ENCODE measurements around the gene LCE1F. TPM values are rescaled to one million over a fixed set of nuclear protein-coding genes. Genes with fewer than 3 reads are reported as not detected.

Gene LCE1F
- total RNA-seq, 2 experiments from 2014 or later = not detected

DNA sequence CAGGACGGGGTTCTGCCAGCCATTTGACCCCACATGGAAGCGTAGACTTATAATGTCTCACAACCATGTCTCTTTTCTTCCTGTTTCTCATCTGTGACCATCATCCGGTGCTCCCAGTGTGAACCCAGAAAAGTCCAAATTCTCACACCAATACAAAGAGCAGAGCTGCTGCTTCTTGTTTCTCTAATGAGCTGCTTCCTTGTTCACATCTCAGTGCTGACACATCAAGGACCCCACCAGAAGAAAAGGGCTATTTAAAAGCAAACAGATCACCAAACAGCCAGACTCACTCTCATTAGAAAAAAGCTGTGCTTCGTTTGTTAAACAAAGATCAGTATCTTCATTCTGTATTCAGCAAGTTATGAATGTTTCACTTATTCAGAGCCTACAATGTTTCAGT is 20.7 kb downstream of the LCE1F start:
- no peak overlapping the region for H3K27ac Mint-ChIP-seq
- CTCF ChIA-PET = no interaction called here
- intact Hi-C loops (cut with micrococcal nuclease) = no loop called here

GRCh38 chr1:152796421-152796820 is 21.5 kb downstream of the LCE1F start, which contains the start of gene LCE1D:
Gene LCE1D, plus strand, starts transcription at chr1:152796721. Its CDS starts 1,074 bp downstream, at chr1:152797795.
- Mint-ChIP-seq H3K9me3 (no peaks in the 10 kb centered on the region), H3K36me3 (no peaks in the 10 kb centered on the region), H3K4me1 (ENCODE audit: low read depth) (no peaks in the 10 kb centered on the region), H3K27me3 (peaks cover 16% of the 10 kb centered on the region), H3K4me3 (no peak within 1 kb of the TSS), H3K27ac (no peak within 1 kb of the TSS)
- intact Hi-C loops (cut with micrococcal nuclease) = no loop called here
- ChIA-PET CTCF (no interaction called here), POLR2A (no interaction called here)
- no peak for DNase-seq

More for the DNA sequence above, 20.7 kb downstream of the LCE1F start:
- H3K4me3 Mint-ChIP-seq = no peak overlapping the region
- no peak for DNase-seq
- H3K36me3 Mint-ChIP-seq = no peaks in the 10 kb centered on the region
- POLR2A ChIA-PET = no interaction called here
- H3K4me1 Mint-ChIP-seq (ENCODE audit: low read depth) = no peaks in the 10 kb centered on the region
- H3K9me3 Mint-ChIP-seq = no peaks in the 10 kb centered on the region
- peaks cover 14% of the 10 kb centered on the region for H3K27me3 Mint-ChIP-seq

DNA sequence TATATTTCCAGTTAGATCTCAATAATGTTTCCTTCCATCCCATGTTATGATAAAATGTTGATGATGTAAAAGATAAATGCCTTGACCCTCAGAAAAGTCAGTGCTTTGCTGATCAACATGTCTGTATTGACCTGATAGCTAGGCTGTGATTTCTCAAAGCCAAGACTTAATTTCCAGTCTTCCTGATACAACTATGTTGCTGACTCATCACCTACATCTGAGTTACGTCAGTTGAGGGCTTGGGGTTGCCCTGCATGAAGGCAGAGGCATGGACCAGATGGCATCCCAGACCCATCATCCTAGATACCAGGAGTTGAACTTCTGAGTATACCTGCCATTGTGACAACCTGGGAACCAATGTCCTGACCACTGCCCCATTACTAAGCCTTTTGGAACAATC is 26.4 kb downstream of the LCE1F start:
- Mint-ChIP-seq H3K4me3 (no peak overlapping the region), H3K4me1 (ENCODE audit: low read depth) (no peaks in the 10 kb centered on the region), H3K36me3 (no peaks in the 10 kb centered on the region), H3K9me3 (no peaks in the 10 kb centered on the region), H3K27me3 (peaks cover 34% of the 10 kb centered on the region), H3K27ac (no peak overlapping the region)
- ChIA-PET POLR2A (no interaction called here), CTCF (no interaction called here)
- intact Hi-C loops (cut with micrococcal nuclease) = no loop called here
- no peak for DNase-seq

DNA sequence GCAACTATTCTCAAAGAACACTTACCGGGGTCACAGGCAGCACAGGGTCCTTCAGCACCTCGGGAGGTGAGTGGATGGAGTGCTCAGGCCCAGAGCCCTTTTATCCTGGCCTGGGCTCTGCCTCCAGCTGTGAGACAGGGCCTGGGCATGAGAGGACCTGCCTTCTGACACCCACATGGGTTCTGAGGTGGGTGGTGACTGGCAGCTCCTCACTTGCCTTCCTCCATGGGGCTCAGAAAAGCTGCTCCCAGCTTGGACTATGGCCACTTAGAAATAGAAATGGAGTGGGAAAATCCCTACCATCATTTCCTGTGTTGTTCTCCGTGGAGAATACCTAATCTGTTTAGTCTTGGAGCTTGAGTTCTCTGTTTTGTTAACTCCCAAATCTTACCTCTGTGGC is 31.6 kb downstream of the LCE1F start, which contains the start of gene LCE1C:
LCE1C (minus strand) TSS at position 76 of the 400 bp plus-strand sequence. CDS start 1,173 bp downstream, outside the sequence.
- DNase-seq = no peak
- POLR2A ChIA-PET = no interaction called here
- no peak within 1 kb of the TSS for H3K27ac Mint-ChIP-seq
- no peaks in the 10 kb centered on the region for H3K4me1 Mint-ChIP-seq (ENCODE audit: low read depth)
- intact Hi-C loops (cut with micrococcal nuclease) = no loop called here
- H3K27me3 Mint-ChIP-seq = peaks cover 24% of the 10 kb centered on the region
- CTCF ChIA-PET = no interaction called here
- no peaks in the 10 kb centered on the region for H3K36me3 Mint-ChIP-seq
- no peak within 1 kb of the TSS for H3K4me3 Mint-ChIP-seq
- H3K9me3 Mint-ChIP-seq = no peaks in the 10 kb centered on the region

DNA sequence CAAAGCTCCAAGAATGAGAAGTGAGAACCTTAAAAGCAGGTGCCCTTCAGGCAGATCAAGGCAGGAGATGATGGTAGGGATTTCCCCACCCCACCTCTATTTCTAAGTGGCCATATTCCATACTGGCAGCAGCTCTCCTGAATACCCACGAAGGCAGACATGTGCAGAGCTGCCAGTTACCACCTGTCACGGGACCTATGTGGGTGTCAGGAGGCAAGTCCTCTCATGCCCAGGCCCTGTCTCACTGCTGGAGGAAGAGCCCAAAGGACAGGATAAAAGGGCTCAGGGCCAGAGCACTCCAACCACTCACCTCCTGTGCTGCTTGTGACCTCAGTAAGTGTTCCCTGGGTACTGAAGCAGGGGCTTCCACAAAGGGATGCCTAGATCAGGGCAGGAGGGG is 36.1 kb downstream of the LCE1F start:
- Mint-ChIP-seq H3K9me3 (no peaks in the 10 kb centered on the region), H3K4me3 (no peak overlapping the region), H3K36me3 (no peaks in the 10 kb centered on the region), H3K4me1 (ENCODE audit: low read depth) (no peaks in the 10 kb centered on the region), H3K27ac (no peak overlapping the region), H3K27me3 (peaks cover 7% of the 10 kb centered on the region)
- ChIA-PET POLR2A (no interaction called here), CTCF (no interaction called here)
- intact Hi-C loops (cut with micrococcal nuclease) = no loop called here
- DNase-seq = no peak

DNA sequence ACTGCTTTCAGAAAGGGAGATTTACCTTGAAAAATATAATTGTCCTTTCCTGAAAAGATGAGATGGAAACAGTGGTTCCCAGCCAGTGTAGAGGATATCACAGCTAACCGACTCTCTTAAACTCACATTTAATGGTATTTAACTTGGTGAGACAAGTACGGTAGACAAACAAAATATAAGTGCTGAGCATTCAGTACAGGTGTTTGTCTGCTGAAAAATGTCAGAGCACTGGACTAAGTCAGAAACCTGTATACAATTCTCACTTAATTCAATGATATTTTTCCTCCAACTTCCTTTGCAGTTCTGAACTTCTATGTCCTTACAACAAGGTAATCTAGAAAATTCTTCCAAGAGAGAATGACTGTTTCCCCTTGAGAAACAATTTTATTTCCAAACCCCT is 36.7 kb downstream of the LCE1F start, which contains the start of gene LCE1B:
LCE1B (plus strand) TSS at position 301 of the 400 bp plus-strand sequence. CDS start 476 bp downstream, outside the sequence.
- Mint-ChIP-seq H3K36me3 (no peaks in the 10 kb centered on the region), H3K4me3 (no peak within 1 kb of the TSS), H3K9me3 (no peaks in the 10 kb centered on the region), H3K27ac (no peak within 1 kb of the TSS), H3K27me3 (peaks cover 7% of the 10 kb centered on the region), H3K4me1 (ENCODE audit: low read depth) (no peaks in the 10 kb centered on the region)
- CTCF ChIA-PET = no interaction called here
- intact Hi-C loops (cut with micrococcal nuclease) = no loop called here
- no peak for DNase-seq
- POLR2A ChIA-PET = no interaction called here

- Mint-ChIP-seq H3K27ac (no peak overlapping the region), H3K36me3 (no peaks in the 10 kb centered on the region), H3K9me3 (no peaks in the 10 kb centered on the region), H3K4me1 (ENCODE audit: low read depth) (no peaks in the 10 kb centered on the region), H3K27me3 (no peaks in the 10 kb centered on the region), H3K4me3 (no peak overlapping the region)
- ChIA-PET CTCF (no interaction called here), POLR2A (no interaction called here)
- DNase-seq = no peak
- intact Hi-C loops (cut with micrococcal nuclease) = no loop called here
Observed at GRCh38 chr1:152817309-152817708, 42.4 kb downstream of the LCE1F start.

- peaks cover 14% of the 10 kb centered on the region for H3K27me3 Mint-ChIP-seq
- CTCF ChIA-PET = no interaction called here
Observed at GRCh38 chr1:152823294-152823693, 48.4 kb downstream of the LCE1F start.

GRCh38 chr1:152824964-152825363 is 50.0 kb downstream of the LCE1F start:
- H3K4me3 Mint-ChIP-seq = no peak overlapping the region
- CTCF ChIA-PET = no interaction called here
- no peaks in the 10 kb centered on the region for H3K4me1 Mint-ChIP-seq (ENCODE audit: low read depth)
- no peak overlapping the region for H3K27ac Mint-ChIP-seq
- POLR2A ChIA-PET = no interaction called here
- H3K27me3 Mint-ChIP-seq = peaks cover 23% of the 10 kb centered on the region
- DNase-seq = no peak
- intact Hi-C loops (cut with micrococcal nuclease) = no loop called here
- no peaks in the 10 kb centered on the region for H3K9me3 Mint-ChIP-seq
- H3K36me3 Mint-ChIP-seq = no peaks in the 10 kb centered on the region

More at GRCh38 chr1:152823294-152823693, 48.4 kb downstream of the LCE1F start:
- H3K4me3 Mint-ChIP-seq = no peak overlapping the region
- intact Hi-C loops (cut with micrococcal nuclease) = no loop called here
- POLR2A ChIA-PET = no interaction called here
- no peak overlapping the region for H3K27ac Mint-ChIP-seq
- no peaks in the 10 kb centered on the region for H3K4me1 Mint-ChIP-seq (ENCODE audit: low read depth)
- H3K36me3 Mint-ChIP-seq = no peaks in the 10 kb centered on the region
- no peak for DNase-seq
- no peaks in the 10 kb centered on the region for H3K9me3 Mint-ChIP-seq

Other genes starting within 250 kb of the LCE1F start
- gene LCE3E, start 208.4 kb upstream of the LCE1F start, total RNA-seq = not detected
- gene LCE3D, start 194.6 kb upstream of the LCE1F start, total RNA-seq = not detected
- not detected for gene LCE3C, start 174.9 kb upstream of the LCE1F start, total RNA-seq
- gene LCE3B, start 161.3 kb upstream of the LCE1F start, total RNA-seq = not detected
- not detected for gene LCE3A, start 152.0 kb upstream of the LCE1F start, total RNA-seq
- not detected for gene LCE2D, start 111.8 kb upstream of the LCE1F start, total RNA-seq
- gene LCE2C, start 99.9 kb upstream of the LCE1F start, total RNA-seq = not detected
- not detected for gene LCE2B, start 89.0 kb upstream of the LCE1F start, total RNA-seq
- gene LCE2A, start 76.8 kb upstream of the LCE1F start, total RNA-seq = not detected
- gene LCE4A, start 67.0 kb upstream of the LCE1F start, total RNA-seq = not detected
- not detected for gene KPRP, start 17.1 kb upstream of the LCE1F start, total RNA-seq
- gene LCE1E, start 11.1 kb downstream of the LCE1F start, total RNA-seq = not detected
- gene LCE1D, start 21.6 kb downstream of the LCE1F start, total RNA-seq = not detected
- gene LCE1C, start 31.5 kb downstream of the LCE1F start, total RNA-seq = not detected
- gene LCE1B, start 36.8 kb downstream of the LCE1F start, total RNA-seq = not detected
- gene LCE1A, start 52.3 kb downstream of the LCE1F start, total RNA-seq = not detected
- gene LCE6A, start 67.7 kb downstream of the LCE1F start, total RNA-seq = not detected
- gene LCE7A, start 84.9 kb downstream of the LCE1F start, total RNA-seq = not detected
- not detected for gene SMCP, start 103.2 kb downstream of the LCE1F start, total RNA-seq
- not detected for gene IVL, start 133.4 kb downstream of the LCE1F start, total RNA-seq
- gene SPRR5, start 172.1 kb downstream of the LCE1F start, total RNA-seq = not detected
- not detected for gene SPRR4, start 195.5 kb downstream of the LCE1F start, total RNA-seq
- not detected for gene SPRR1A, start 208.9 kb downstream of the LCE1F start, total RNA-seq
- gene SPRR3, start 226.6 kb downstream of the LCE1F start, total RNA-seq = not detected

Data from activated CD4-positive, alpha-beta memory T cell treated with anti-CD3 and anti-CD28 coated beads for 36 hours (primary cell).